NCI-H2196 treated with DMSO at 0.1 percent for 48 hours (cell line): ENCODE data around the gene TGFA.

Experiments
- DNase-seq: peaks from one replicate; lab custom pipeline; 2025; ENCODE audit not compliant: unreplicated experiment; lab: John Stamatoyannopoulos, UW

The TGFA gene

DNA sequence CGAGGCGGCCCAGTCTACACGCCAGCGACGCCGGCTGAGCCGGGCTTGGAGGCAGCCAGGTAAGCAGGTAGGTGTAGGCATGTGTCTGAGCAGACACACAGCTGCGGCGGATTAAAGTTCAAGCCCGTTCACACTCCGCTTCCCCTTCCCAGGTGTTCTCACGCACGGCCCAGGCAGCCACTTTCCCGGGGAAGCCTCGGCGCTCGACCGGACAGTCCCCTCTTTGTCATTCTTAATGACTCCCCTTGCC, 367 bp downstream of the TGFA start:
- no peak for DNase-seq

GRCh38 chr2:70552501-70553333, 909 bp downstream of the TGFA start:
- DNase-seq: no peak

DNA sequence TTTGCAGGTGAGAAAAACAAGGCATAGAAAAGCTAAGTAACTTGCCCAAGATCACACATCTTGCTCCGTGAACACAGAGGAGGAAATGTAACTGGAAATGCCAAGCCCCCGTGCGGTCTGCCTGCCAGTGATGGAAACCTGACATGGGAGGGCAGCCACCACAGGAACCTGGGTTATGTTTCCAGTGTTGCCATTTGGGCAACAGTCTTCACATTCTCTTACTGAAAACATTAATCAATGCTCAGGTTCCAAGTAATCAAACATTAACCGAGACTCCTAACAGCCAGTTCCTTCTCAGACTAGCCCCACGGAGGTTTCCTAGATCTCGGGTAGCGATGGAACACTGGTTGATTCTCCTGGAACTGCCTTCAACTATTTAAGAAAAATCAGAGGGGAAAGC, 2.5 kb downstream of the TGFA start:
- no peak for DNase-seq

GRCh38 chr2:70549962-70550361, 3.7 kb downstream of the TGFA start:
- no peak for DNase-seq

DNA sequence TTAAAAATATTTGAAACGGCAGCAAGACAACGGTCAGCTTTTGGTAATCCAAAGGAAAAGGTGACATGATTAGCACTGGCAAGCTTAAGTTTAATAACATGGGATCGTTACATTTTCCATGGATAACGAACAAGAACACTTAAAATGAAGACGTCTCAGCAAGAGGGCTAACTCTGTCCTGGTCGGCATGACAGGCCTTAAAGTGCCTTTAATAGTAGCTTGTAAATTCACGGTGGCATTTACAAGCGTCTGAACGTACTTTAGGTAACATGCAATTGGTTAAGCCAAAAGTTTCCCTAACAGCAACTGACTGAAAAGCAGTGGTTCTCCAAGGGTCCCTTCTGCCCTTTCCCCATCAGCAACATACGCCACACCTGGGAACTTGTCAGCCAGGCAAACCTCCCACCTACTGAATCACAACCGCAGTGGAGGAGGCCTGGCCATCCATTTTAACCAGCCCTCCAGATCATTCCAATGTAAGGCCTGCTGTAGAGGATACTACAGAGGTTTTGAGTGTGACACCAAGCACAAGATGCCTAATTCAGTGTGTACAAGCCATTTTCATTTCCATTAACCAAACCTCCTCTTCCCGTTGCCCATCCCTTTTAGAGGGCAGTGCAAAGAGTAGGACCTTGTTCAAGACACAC, 4.4 kb downstream of the TGFA start:
- DNase-seq: no peak

- DNase-seq: no peak
Measured at GRCh38 chr2:70548233-70548632, 5.4 kb downstream of the TGFA start.

DNA sequence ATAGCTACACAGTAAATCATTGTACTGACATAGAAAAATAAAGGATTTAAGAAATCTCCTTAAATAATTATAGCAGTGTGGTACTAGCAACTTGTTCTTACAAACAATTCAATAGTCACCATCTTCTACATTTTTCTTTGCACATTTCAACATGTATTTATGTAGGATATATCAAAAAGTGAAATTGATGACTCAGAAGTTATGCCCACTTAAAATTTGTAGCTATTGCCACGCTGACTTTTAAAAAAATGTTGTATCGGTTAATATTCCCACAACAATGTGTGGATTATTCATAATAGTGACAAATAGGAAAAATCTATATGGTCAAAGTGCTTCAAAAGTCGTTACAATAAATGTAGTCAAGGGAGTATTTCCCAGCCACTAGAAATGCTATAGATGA, 6.7 kb downstream of the TGFA start:
- no peak for DNase-seq

DNA sequence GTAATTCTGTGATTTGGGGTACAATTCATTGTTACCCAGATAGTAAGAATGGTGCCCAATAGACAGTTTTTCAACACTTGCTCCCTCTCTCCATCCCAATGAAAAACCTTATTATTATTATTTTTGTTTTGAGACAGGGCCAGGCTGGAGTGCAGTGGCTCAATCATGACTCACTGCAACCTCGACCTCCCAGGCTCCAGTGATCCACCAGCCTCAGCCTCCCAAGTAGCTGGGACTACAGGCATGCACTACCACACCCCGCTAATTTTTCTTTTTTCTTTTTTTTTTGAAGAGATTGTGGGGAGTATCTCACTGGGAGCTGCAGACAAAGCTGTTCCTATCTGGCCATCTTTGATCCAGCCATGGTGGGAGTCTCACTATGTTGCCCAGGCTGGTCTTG, 7.2 kb downstream of the TGFA start:
- DNase-seq: no peak

DNA sequence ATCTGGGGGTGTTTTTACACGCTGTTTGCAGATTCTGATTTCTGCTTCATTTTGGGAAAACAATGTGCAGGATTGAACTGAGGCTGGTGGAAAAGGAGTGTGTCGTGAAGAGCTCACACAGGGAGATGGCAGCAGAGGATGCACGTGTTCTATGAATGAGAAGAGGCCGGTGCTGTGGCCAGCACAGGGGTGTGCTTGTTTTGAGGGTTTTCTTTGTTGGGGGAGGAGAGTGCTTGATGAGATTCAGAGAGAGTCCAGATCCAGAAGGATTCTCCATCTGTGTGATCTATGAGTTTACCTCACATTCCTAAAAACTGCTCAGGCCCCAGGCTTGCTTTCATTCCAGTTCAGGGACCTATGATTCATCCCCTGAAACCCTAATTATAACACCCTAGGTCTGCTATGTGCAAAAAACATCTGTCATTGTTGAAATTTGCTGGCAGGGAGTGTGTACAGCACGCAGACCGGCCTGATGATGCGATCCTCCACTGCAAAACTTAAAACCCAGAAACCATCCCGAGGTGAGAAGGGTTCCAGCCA, 12.1 kb downstream of the TGFA start:
- no peak for DNase-seq

- no peak for DNase-seq
Measured at GRCh38 chr2:70537840-70538239, 15.8 kb downstream of the TGFA start.

DNA sequence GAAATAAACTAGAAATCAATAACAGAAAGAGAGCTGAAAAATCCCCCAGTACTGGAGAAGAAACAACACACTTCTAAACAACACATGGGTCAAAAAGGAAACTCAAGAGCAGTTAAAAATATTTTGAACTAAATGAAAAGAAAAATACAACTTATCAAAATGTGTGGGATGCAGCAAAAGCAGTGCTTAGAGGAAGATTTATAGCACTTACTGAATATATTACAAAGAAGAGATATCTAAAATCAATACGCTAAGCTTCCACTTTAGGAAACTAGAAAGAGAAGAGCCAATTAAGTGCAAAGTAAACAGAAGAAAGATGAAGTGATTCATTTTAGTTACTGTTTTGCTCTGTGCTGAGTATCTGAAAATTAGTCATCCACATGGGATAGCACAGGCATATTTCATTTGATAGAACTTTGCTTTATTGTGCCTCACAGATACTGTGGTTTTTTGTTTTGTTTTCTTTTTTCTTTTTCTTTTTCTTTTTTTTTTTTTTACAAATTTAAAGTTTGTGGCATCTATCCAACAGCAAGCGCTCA, 17.0 kb downstream of the TGFA start:
- DNase-seq: no peak

DNA sequence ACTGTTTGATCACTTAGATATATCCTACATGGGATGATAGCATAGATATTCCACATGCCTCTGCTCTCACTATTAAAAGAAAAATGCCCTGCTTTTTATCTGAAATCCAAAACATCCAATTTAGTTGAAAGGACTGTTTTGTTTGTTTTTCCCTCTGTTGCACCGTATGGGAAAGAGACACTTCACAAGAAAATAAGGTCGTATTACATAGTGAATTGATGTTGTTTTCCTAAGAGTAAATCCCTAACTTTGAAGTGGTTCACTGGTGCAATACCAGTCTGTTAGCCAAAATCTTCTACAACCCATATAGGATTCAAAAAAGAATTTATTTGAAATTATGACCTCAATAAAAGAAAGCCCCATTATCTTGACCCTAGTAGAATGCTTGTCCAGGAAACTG, 18.1 kb downstream of the TGFA start:
- no peak for DNase-seq

DNA sequence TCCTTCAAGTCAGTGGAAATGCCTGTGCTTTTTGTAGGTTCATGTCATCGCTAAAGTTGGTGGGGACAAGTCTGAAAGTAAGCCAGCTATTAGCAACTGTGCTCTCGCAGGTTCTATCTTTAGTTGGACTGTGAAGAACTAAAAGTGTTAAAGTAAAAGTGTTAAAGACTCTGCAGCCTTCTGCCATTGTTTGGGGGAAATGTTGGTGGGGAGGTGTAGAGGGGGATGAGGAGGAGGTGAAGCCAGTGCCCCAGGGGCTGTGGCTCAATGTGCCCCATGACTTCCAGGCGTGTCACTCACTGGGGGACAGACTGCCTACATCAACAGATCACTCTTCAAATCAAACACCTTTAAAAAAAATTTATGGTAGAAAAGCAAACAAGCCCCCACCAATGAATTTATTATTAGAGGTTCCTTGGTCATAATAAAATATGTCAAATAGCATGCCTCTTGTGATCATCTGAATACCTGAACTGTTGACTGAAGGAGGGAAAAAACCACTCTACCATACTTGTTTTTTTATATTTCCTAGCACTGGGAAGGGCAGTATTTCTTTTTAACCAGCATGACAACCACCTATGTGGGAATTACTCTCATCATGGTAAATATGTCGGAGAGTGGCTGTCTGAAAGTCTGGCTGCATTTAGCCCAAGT, 19.3 kb downstream of the TGFA start:
- no peak for DNase-seq

- no peak for DNase-seq
Measured at GRCh38 chr2:70532244-70532935, 21.2 kb downstream of the TGFA start.

- no peak for DNase-seq
Measured at GRCh38 chr2:70531419-70532086, 22.1 kb downstream of the TGFA start.

GRCh38 chr2:70529610-70530009, 24.0 kb downstream of the TGFA start:
- DNase-seq: no peak

DNA sequence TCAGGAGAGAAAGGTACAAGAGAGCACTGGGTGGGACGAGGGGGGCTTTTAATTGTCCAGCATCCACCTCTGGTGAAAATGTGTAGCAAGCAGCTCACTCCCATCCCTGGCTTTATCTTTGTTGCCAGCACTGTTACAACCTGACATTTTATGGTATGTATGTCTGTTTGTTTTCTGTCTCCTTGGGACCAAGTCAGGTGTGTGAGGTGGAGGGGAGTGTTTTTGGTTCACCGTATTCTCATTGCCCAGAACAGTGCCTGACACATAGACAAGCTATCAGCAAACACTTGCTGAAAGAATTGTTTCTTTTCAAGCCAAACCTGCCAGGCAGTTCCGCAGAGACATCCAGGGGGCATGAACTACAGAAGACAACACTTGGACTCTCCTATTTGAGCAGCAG, 24.7 kb downstream of the TGFA start:
- no peak for DNase-seq

- DNase-seq: no peak
Measured at GRCh38 chr2:70528276-70528675, 25.4 kb downstream of the TGFA start.

DNA sequence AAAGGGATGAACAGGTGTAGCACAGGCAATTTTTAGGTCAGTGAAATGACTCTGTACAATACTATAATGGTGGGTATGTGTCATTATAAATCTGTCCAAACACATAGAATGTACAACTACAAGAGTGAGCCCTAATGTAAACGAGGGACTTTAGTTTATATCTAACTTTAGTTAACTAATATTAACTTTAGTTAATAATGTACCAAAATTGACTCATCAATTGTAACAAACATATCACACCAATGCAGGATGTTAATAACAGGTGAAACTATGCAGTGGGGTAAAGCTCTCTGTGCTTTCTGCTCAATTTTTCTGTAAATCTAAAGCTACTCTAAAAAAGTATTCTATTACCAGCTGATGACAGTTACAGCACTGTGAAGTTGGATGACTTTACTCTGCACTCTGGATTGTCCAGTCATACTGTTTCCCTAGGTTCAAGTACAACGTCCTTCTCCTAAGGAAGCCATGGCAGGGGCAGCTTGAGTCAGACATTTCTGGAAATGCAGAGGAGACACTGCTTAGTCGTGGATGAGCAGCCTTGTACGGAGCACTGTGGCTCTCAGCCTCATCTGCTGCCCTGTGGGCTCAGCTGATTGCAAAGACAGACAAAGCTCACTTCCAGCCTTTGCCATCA, 26.1 kb downstream of the TGFA start:
- no peak for DNase-seq

- no peak for DNase-seq
Measured at GRCh38 chr2:70526126-70526525, 27.5 kb downstream of the TGFA start.
